Measurements from ENCODE around the gene SLC25A43.

- TF ChIP-seq POLR2AphosphoS5 (IDR thresholded peaks at IDR 0.05; ENCODE audit: borderline replicate concordance, low read depth, low read length) (no peak), EZH2 (IDR thresholded peaks at IDR 0.05) (no peak), FOXP2 (optimal IDR thresholded peaks at IDR 0.05; ENCODE audit: control extremely low read depth, extremely low read length, insufficient read depth) (no peak)
These were observed 17.7 kb upstream of the SLC25A43 start for GRCh38 chrX:119381349-119381944.
